ENCODE measurements around the gene SMAD7.

SMAD7 gene

DNA sequence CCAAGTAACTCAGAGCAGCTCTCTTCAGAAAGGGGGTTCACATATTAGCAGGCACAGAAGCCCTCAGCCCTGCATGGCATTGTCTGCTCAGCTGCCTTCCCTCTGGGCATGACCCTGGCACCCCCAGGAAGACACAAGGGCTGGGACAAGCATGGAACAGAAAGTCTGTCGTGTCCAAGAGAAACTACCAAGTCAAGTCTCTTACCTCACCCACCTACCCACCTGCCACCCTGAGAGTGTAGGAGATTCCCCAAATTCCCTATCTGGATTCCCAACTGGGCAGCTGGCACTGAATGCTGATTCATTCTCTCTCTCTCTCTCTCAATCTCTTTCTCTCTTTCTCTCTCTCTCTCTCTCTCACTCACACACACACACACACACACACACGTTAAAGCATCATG lies 21.6 kb downstream of the SMAD7 start:
- no peak for DNase-seq

DNA sequence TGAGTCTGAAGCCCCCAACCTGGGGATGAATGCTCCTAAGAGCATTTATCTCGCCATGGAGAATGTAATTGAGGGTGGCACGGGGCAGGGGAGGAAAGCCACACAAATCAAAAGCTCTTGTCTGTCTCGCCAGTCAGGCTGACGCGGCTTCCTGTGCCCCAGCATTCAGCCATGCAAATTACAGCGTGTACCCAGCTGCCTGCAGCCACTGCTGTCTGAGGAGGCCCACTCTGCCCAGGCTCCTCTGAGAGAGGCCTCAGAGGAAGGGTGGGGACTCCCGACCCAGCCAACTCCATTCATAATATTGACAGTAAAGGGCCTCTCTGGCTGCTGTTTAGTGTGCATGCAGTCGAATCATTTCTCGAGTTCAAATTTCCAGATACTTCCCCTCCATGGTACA lies 22.0 kb downstream of the SMAD7 start:
- peak; percentile 56 for DNase-seq

DNA sequence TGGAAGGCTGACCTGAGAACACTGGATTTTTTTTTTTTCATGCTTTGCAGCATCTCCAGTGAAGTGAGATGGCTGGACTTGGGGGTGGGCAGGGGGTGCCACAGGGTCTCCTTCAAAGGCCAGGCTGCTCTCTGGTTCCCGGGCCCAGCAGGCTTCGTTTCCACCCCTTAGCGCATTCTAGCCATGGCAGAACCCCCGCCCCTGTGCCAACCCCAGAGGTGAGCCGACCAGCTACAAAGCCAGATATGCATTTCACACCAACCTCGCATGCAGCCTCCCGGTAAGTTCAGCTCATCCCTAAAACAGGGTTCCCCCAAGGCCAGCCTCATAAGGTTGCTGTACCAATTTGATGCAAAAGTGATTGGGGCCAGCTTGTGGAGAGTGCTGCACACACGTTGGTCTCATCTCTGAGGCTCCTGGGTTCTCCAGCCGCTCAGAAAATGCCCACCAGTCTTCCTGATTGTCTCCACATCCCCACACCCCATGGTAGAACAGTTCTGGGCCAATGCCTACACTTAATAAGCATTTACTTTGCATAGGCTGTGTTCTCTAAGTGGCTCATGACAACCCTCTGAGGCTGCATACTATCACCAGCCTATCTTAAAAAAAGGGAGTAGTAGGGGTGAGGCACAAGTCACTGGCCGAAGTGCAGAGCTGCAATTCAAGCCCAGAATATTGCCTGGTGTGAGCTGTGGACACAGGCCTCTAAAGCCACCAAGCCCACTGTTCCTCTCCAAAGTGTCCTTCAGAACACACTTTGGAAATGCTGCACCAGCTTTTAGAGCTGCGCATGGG lies 23.3 kb downstream of the SMAD7 start:
- DNase-seq = no peak

DNA sequence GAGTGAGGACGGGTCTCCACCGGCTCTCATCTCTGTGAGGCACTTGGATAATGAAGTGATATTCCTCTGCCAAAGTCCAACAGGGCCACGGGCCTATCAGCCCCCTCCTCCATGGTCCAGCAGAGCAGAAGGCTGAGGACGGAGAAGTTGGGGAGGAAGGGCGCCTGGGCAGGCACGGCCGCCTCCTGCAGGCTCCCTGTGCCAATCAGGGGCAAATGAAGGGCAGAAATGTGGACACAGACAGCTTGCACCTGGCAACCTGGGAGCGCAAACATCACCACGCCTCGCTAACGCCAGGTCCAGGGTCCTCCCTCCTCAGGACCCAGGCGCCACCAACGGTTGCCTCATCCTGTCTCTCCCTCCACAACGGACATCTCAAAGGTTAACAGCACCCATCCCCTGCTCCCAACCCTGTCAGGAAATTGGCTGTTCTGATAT lies 24.3 kb downstream of the SMAD7 start:
- DNase-seq = no peak

DNA sequence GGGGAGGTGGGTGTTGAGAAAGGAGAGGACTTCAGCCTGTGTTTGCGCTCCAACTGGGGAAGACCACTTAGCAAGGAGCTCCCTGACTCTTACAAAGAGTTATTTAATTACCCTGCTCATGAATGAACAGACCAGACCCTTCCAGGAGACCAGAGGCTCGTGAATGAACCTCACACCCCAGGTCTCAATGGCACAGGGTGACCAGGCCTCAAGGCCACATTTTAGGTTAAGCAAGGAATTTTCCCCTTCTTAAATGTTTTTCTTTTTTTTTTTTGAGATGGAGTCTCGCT lies 25.3 kb downstream of the SMAD7 start:
- no peak for DNase-seq

DNA sequence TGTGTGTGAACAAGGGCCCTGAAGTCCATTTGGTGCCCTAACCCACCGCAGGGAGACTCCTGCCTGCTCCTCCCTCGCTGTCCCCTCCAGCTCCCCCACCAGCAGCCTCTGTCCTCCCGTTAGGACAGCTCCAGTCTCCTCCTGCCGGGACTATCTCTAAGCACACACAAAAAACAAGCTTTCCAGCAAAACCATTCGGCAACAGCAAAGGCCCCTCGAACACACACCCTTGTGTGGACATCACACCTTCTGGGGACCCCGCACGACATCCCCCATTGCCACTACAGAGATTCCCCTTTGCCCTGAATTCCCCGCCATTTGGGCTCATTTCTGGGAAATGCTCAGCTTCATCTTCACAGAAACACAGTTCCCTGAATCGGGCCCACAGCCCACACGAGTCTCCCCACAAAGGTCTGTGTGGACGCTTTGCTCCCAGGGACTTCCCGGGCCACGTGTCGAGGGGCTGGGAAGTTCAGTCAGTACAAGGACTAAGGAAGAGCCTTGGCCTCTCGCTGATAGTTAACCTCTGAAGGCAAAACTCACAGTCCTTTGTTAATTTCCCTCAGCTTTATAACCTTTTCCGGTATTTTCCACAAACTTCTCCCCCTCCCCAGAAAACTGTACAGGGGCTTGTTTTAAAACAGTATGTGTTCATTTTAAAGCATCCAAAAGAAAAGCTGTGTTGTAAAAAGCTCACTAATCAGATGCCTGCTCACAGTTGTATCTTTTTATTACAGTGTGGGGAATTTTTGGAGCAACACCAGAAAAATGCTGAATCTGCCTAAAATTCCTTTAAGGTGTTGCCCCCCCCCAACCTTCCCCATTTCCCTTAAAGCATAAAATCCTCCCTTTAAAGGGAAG lies 25.9 kb downstream of the SMAD7 start:
- DNase-seq = no peak

DNA sequence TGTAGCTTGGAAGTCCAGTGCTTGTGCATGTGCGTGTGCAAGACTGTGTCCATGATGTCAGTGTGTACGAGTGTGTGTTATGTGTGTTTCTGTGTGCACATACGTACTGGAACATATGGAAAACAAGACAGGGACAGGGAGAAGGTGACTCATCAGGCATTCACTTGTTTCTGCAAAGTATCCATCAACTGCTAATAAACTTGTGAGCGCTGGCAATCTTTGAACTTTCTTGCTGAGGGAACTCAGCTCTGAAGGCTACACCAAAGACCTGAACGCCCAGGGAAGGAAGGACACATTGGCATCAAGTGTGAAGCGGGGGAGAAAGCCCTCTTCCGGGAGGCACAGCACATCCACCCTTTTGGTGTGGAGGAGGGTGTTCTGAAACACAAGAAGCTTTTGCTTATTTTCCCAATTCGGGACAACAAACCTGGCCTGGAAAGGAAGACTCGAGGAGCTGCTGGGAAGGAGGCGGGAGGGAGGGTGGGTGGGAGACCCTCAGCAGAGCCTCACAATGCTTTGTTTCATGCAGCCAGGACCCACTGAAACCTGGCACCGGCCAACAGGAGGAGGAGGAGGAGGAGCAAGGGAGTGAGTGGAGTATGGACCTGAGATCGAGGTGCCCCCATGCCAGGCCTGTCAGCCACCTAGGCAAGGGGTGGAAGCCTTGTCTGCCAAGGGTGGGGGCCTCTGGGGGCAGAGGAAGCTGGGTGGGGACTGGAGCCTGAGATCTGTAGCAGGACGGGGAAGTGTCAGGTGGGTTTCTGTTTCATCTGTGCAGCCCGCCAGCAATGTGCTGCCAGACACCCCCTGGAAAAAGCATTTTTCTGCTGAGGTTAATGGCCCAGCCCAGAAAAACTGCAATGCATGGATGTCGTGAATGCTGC lies 26.8 kb downstream of the SMAD7 start:
- DNase-seq = no peak

DNA sequence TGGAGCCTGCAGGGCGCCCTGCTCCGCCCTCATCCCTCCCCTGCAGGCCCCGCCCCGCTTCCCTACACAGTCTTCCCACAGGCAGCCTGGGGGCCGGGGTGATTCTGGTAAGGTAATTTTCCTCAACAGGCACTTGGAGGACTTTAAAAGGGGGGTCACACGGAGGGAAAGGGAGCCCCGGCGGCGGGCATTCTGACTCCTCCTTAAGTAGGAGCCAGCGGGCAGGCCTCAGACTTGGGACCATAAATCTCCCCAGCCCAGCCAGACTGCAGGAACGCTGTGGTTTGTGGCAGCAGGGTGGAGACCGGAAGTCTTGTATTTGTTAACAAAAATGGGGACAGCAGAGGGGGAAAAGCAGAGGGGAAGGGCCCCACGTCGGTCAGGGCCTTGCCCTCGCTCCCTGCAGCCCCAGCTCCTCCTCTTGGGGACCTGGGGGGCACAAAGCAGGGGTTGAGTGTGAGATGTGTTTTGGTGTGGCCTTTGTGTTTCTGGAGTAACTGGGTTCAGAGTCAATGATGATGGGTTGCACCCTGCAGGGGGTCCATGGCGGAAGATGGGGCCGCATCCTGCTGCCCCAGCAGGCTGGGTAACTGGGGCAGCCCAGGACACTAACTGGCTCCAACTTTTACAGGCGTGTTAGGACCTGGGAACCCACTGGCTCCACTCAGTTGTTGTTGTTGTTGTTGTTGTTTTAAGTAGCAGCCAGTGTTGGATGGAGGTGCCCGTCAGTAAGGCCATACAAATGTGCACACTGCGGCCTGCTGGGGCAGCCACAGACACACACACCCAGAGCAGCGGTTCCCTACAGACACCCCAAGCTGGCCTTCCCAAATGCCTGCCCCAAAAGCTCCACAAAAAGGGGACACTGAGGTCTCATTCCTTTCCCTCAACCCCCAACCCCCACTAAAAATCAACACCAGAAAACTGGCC lies 27.7 kb downstream of the SMAD7 start:
- no peak for DNase-seq

DNA sequence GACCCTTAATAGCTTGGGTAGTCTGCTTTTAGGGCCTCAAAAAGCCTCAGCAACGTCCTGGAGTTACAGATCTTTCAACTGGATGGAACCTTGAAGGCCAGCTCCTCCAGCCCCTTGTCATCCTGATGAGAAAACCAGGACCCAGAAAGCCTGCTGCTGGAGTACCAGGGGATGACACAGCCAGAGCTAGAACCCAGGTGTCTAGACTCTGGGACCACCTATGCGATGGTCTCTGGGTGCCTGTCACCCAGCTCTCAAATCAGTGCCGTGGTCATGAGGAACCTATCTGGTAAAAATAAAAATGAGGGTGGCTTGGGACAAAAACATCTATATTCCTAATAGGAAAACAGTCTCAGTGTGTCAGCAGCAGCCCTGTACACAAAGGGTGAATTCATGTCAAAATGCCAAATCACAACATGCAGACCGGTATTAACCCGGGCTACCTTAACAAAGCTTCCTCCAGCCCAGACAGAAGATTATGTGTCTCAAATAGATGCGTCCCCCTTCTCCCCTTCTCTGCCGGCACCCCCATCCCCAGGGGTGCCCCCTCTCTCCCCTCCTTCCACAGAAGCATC lies 28.5 kb downstream of the SMAD7 start:
- DNase-seq = no peak

DNA sequence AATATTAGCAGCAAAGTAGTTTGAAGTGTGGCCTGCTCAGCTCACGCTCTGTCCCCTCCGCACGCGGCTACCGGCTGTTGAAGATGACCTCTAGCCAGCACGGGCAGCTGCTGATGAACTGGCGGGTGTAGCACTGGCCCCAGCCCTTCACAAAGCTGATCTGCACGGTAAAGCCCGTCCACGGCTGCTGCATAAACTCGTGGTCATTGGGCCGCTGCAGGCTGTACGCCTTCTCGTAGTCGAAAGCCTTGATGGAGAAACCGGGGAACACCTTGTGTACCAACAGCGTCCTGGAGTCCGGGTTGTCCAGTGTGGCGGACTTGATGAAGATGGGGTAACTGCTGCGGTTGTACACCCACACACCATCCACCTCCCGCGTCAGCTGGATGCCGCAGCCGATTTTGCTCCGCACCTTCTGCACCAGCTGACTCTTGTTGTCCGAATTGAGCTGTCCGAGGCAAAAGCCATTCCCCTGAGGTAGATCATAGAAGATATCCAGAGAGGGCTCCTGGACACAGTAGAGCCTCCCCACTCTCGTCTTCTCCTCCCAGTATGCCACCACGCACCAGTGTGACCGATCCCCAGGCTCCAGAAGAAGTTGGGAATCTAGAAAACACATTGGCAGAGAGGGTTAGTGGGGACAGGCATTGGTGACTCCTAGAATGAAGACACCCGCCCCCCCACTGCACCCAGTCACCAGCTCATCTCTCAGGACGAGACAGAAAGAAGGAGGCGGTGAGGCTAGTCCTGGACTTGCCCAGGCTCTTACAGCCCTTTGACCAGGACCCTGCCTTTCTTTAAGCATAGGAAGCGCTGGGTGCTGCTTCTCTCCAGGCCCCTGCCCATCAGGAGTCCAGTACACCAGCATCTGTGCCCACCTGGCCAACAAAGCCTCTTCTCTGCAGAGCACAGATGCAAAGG lies 29.2 kb downstream of the SMAD7 start:
- no peak for DNase-seq

DNA sequence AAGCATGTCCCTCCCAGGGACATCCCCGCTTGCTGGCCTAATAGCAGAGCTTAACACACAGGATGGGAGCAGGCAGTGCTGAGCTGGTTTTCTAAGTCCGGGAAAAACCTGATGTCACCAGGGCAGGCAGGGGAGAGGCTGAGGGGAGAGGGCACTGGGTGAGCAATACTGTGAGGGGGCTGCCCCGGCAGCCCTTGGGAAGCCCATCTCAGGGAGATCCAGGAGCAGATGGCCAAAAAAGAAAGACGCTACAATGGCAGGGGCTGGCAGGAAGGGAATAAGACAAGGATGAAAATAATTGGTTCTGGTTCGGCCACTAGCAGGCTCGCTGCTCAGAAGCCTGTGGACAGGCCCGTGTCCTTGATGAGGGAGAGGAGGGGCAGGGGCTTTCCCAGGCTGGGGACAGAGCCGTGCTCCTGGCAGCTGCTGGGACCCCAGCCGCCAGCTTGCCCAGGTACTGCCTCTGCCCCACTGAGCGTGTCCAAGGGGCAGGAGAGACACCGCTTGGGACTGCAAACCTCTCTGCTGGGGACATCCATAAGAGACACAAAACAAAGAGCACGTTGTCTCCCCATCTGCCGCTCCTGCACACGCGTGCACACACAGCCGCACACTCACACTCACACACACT lies 30.2 kb downstream of the SMAD7 start:
- DNase-seq = no peak

DNA sequence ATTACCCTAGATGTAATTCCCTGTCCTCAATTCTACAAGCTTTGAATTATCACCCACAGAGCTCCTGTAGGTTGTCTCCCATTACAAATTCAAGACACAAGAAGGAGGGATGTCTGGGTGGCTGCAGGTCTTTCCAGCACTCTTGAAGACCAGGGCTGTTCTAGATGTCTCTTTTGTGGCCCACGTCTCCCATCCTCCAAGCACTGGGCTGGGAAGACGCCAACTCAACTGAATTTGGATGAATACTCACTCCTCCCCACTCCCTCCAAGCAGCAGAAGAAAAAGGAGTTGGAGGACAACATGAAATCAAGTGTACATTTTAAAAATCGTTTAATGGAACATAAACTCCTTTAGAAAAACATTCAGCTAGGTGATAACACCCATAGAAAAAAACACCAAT lies 31.2 kb downstream of the SMAD7 start:
- DNase-seq = no peak

DNA sequence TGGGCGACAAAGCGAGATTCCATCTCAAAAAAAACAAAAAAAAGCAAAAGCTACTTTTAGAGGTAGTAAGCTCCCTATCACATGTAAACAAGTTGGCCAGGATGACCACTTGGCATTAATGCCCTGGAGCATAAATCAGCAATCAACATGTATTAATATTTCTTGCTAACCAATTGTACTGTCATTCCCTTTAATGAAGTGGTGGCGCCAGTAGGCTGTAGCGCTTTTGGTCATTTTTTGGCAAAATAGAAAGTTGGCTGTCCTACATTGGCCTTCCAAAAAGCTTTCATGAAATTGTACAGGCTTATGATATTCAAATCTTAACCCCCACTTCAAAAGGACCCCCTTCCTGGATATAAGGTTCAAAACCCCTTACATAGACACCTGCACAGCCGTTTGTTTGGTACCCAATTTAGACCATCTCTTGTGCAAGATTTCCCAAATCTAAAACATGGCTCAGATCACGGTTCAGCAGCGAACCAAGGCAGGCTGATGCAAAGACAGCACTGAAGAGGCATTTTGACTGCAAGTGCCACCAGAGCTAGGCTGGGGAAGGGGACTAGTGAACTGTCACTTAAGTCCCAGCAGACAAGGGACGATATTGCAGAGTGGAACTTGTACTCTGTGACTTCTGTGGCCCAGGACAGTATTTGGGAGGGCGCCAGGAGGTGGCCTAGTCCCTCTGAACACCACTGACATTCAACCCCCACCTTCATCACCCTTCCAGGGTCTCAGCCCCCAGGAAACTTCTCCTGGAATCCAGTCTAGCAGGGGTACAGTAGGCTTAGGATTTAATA lies 31.9 kb downstream of the SMAD7 start:
- no peak for DNase-seq

DNA sequence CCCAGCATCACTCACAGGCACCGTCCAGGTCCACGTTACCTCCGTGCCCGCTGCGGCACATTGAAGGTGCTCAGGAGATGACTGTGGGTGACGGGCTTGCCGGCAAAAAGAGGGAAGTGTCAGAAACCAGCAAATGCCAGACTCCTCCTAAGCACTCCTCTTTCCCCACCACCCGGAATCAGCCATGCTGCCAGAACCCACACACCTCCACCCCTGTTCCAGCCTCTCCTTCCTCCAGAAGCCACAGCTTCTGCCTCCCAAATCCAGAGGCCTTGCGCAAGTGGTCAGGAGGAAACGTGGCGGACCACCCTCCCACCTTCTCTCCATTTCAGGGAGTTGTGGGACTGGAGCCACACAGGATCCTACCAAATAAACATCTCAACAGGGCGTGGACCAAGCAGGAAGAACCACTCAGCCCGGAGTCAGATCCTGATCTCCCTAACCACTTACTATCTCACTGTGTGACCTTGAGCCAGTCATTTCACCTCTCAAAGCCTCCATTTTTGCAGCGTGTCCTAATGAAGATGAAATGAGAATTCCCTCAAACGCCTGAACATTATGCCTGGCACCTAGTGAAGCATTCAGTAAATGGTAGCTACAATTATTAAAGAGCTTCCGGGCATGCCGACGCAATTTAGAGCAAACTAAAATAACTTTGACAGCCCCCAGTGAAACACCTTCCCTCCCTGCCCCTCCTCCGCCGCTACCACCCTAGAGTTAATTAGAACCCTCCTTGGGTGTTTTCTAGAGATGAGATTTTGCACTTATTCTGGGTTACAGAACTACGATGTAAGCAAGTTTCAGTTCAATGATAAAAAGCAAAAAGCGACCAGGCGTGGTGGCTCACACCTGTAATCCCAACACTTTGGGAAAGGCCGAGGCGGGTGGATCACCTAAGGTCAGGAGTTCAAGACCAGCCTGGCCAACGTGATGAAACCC lies 32.9 kb downstream of the SMAD7 start:
- no peak for DNase-seq

DNA sequence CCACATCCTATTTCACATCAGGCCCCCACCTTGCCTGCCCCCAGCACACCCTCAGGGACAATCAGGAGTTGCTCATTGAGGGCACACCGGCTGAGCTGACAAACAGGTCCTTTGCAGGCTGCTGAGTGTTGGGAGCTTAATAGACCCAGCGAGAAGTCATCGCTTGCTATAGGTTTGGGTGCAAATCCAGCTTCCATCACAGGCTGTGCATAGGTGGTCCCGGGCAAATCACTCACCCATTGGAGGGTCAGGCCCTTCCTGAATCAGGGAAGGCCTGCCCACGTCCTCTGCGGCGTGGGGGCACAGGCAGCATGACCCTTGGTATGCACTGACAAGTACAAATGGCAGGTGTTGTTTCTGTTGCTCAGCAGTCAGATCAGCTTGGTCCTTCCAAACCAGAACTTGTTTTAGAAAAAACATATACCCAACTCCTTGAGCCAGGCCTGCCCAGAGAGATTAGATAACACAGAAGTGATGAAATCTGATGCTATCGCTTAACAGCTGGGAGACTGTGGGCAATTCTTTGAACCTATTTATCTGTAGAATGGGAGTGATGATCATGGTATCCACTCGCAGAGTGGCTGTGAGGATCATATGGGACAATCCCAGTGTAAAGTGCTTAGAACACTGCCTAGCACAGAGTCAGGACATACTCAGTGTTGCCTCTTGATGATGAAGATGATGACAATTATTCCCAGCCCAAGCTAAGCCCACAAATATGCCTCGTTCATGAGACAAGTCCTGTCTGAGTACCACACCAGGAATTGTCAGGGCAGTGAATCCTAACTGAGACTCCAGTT lies 34.9 kb downstream of the SMAD7 start:
- DNase-seq = no peak

DNA sequence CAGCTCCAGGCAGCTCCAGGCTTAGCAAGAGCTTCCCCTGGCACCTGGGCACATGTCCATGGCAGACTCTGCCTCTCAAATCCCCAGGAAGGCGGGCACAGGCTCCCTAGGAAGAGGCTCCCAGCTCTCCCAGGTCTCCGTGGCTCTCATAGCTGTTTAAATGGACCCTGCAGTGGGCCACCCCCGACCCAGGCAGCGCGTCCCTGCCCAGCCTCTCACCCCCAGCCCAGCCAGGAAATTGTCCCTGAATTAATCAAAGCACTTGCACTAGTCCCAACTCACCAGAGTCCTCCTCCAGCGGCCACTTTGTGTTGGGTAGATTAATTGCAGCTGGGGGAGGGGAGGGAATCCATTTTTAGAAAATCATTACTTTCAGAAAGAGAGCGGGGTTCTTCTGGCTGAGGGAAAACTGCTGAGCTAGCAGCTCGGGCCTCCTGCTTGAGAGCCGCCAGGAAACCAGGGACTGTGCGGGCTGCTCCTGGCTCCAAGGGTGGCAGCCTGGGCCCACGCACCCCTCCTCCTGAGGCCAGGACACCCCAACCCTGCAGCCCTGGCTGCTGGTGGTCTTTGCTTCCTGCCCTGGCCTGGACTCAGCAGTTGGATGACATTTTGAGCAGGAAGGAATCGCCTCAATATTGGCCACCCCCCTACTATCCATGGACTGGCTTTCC lies 36.0 kb downstream of the SMAD7 start:
- DNase-seq = no peak

DNA sequence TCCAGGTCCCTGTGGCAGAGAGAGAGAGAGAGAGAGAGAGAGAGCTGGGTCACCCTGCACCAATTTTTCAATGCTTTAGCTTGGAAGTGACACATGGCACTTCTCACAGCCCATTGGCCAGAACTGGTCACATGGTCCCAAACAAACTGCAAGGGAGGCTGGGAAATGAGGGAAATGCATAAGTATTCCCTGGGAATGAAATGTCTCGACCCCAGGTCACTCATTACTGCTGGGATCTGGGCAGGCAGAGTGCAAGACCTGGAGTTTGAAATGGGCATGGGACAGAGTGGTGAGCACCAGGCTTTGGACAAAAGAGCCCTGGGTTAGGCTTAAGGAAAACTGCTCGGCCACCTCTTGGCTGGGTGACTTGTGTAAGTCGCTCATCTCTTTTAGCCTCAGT lies 37.0 kb downstream of the SMAD7 start:
- DNase-seq = no peak

All from stimulated activated CD4-positive, alpha-beta T cell treated with anti-CD3 and anti-CD28 coated beads, Interleukin-12 subunit alpha, Interleukin-12 subunit beta, amount 100 ng/mL, for 4 hours (primary cell).